Uterus (tissue), 2 donors: ENCODE data around the gene VAPA.

Experiments
- POLR2A ChIP-seq, 2 donors: fragments of 450-650 bp; IDR thresholded peaks; one replicate each; pipeline ENCODE4 v1.6.1; 2016; ENCODE audit warnings: antibody characterized with exemption in 2 of 2, mild to moderate bottlenecking in 1 of 2, moderate library complexity in 1 of 2
- TF ChIP-seq, protein P1 (sequence below), 4 experiments: fragments of 200-600 bp in 2 of 4; fragments of 450-650 bp in 2 of 4; sonication (generic) in 2 of 4; IDR thresholded peaks; one replicate each; pipeline ENCODE4 v1.5.1; 2016 to 2019; ENCODE audit warnings: antibody characterized with exemption in 4 of 4, mild to moderate bottlenecking in 2 of 4, moderate library complexity in 1 of 4

- TF ChIP-seq, protein P1, sequence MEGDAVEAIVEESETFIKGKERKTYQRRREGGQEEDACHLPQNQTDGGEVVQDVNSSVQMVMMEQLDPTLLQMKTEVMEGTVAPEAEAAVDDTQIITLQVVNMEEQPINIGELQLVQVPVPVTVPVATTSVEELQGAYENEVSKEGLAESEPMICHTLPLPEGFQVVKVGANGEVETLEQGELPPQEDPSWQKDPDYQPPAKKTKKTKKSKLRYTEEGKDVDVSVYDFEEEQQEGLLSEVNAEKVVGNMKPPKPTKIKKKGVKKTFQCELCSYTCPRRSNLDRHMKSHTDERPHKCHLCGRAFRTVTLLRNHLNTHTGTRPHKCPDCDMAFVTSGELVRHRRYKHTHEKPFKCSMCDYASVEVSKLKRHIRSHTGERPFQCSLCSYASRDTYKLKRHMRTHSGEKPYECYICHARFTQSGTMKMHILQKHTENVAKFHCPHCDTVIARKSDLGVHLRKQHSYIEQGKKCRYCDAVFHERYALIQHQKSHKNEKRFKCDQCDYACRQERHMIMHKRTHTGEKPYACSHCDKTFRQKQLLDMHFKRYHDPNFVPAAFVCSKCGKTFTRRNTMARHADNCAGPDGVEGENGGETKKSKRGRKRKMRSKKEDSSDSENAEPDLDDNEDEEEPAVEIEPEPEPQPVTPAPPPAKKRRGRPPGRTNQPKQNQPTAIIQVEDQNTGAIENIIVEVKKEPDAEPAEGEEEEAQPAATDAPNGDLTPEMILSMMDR (IDR thresholded peaks at IDR 0.05): no peak
- TF ChIP-seq POLR2A (IDR thresholded peaks at IDR 0.05): no peak
Measured at GRCh38 chr18:9991011-9992000, 77.5 kb downstream of the VAPA start.
